ENCODE data around the gene CIPC. TPM values are rescaled to one million over a fixed set of nuclear protein-coding genes. Genes with fewer than 3 reads are reported as not detected.
A peak's percentile ranks its signal among the peaks of the same experiment; 100 is the strongest.

CIPC gene
- total RNA-seq: 25.6 and 29.6 TPM in 2 replicates
- polyA plus RNA-seq: 9.6 and 10.5 TPM in 2 replicates

- Histone ChIP-seq H3K4me2 (peak within 1 kb of the TSS; percentile 94), H3K27ac (peak within 1 kb of the TSS; percentile 92), H2AFZ (peak within 1 kb of the TSS; percentile 51), H3K79me2 (peaks cover 42% of the 10 kb centered on the region), H3K4me3 (peak within 1 kb of the TSS; percentile 50), H3K4me1 (ENCODE audit: insufficient read depth) (peaks cover 35% of the 10 kb centered on the region), H3K36me3 (replicated peaks; ENCODE audit: insufficient read depth, low read depth) (no peaks in the 10 kb centered on the region), H4K20me1 (ENCODE audit: insufficient read depth, poor library complexity, severe bottlenecking) (no peaks in the 10 kb centered on the region), H3K27me3 (no peaks in the 10 kb centered on the region), H3K9me2 (replicated peaks; ENCODE audit: insufficient read depth) (no peaks in the 10 kb centered on the region), H3K9me3 (ENCODE audit: low read depth) (no peaks in the 10 kb centered on the region)
- no peak for TF ChIP-seq CTCF (IDR thresholded peaks at IDR 0.05; ENCODE audit: poor library complexity)
- no peak for TF ChIP-seq EZH2 (IDR thresholded peaks at IDR 0.05; ENCODE audit: borderline replicate concordance)
- TF ChIP-seq EZH2phosphoT487 (IDR thresholded peaks at IDR 0.05; ENCODE audit: low read depth, severe bottlenecking, unreplicated experiment): no peak
- peak; percentile 100 for DNase-seq (ENCODE audit: low spot score)
- WGBS (ENCODE audit: low lambda C conversion rate, missing lambda C conversion rate): 1% methylated on average over 46 of the region's 87 CpGs
These were observed at the start of gene CIPC for GRCh38 chr14:77097700-77098528. CIPC (plus strand) TSS chr14:77098258; CDS start chr14:77105709, 7,451 bp downstream.

- no peak for DNase-seq (ENCODE audit: low spot score)
- 71% methylated on average over 11 of the region's 11 CpGs for WGBS (ENCODE audit: low lambda C conversion rate, missing lambda C conversion rate)
These were observed 46.9 kb upstream of the CIPC start for GRCh38 chr14:77051116-77051515.

GRCh38 chr14:77052281-77053044 is 45.6 kb upstream of the CIPC start:
- Histone ChIP-seq H3K4me3 (no peak overlapping the region), H3K9me3 (ENCODE audit: low read depth) (no peaks in the 10 kb centered on the region), H4K20me1 (ENCODE audit: insufficient read depth, poor library complexity, severe bottlenecking) (no peaks in the 10 kb centered on the region), H3K27me3 (no peaks in the 10 kb centered on the region), H3K4me2 (no peak overlapping the region), H2AFZ (no peak overlapping the region), H3K9me2 (replicated peaks; ENCODE audit: insufficient read depth) (no peaks in the 10 kb centered on the region), H3K79me2 (no peaks in the 10 kb centered on the region), H3K36me3 (replicated peaks; ENCODE audit: insufficient read depth, low read depth) (no peaks in the 10 kb centered on the region), H3K27ac (peak overlapping the region; percentile 27), H3K4me1 (ENCODE audit: insufficient read depth) (no peaks in the 10 kb centered on the region)
- WGBS (ENCODE audit: low lambda C conversion rate, missing lambda C conversion rate): 91% methylated on average over 8 of the region's 8 CpGs
- TF ChIP-seq EZH2 (IDR thresholded peaks at IDR 0.05; ENCODE audit: borderline replicate concordance) (no peak), CTCF (IDR thresholded peaks at IDR 0.05; ENCODE audit: poor library complexity) (no peak), EZH2phosphoT487 (IDR thresholded peaks at IDR 0.05; ENCODE audit: low read depth, severe bottlenecking, unreplicated experiment) (no peak)
- DNase-seq (ENCODE audit: low spot score): no peak

More at GRCh38 chr14:77051116-77051515, 46.9 kb upstream of the CIPC start:
- Histone ChIP-seq H3K9me2 (replicated peaks; ENCODE audit: insufficient read depth) (no peaks in the 10 kb centered on the region), H4K20me1 (ENCODE audit: insufficient read depth, poor library complexity, severe bottlenecking) (no peaks in the 10 kb centered on the region), H2AFZ (no peak overlapping the region), H3K27ac (peak overlapping the region; percentile 8), H3K4me1 (ENCODE audit: insufficient read depth) (no peaks in the 10 kb centered on the region), H3K4me3 (no peak overlapping the region), H3K79me2 (no peaks in the 10 kb centered on the region), H3K36me3 (replicated peaks; ENCODE audit: insufficient read depth, low read depth) (no peaks in the 10 kb centered on the region), H3K9me3 (ENCODE audit: low read depth) (no peaks in the 10 kb centered on the region), H3K27me3 (no peaks in the 10 kb centered on the region), H3K4me2 (no peak overlapping the region)
- TF ChIP-seq EZH2phosphoT487 (IDR thresholded peaks at IDR 0.05; ENCODE audit: low read depth, severe bottlenecking, unreplicated experiment) (no peak), EZH2 (IDR thresholded peaks at IDR 0.05; ENCODE audit: borderline replicate concordance) (no peak), CTCF (IDR thresholded peaks at IDR 0.05; ENCODE audit: poor library complexity) (no peak)
